Endothelial cell of umbilical vein (primary cell): Measurements from ENCODE around the gene EXOC6B. TPM values are rescaled to one million over a fixed set of nuclear protein-coding genes. Genes with fewer than 3 reads are reported as not detected.

ENCODE experiments used
- BruUV-seq: library from RNA; stranded (reverse); fragments of 400-500 nt; replicated peaks from 2 replicates; lab custom pipeline; 2021; lab: Mats Ljungman, UMichigan
- CTCF ChIA-PET: fragments of 300-600, 350-600 bp; sonication (Branson Sonifier 250); formaldehyde crosslinking; loops from one replicate; lab custom pipeline; 2021; ENCODE audit warnings: antibody characterized with exemption, inconsistent platforms; lab: Charles Lee
- POLR2A ChIA-PET: fragments of 300-600, 350-600 bp; sonication (Branson Sonifier 250); formaldehyde crosslinking; loops from one replicate; lab custom pipeline; 2021; ENCODE audit warnings: antibody characterized with exemption, inconsistent platforms; lab: Charles Lee
- DNase-seq: peaks from one replicate; pipeline ENCODE4 v3.0.0-alpha.2; 2011; ENCODE audit warnings: low read depth, low spot score
- FAIRE-seq: peaks from 2 replicates; lab custom pipeline; 2011; peaks lifted over from hg19 to GRCh38; lab: Jason Lieb, UNC
- H2AFZ ChIP-seq: 2 replicates; pipeline ENCODE4 v1.6.0; 2012; ENCODE audit warnings: low read depth, low read length, control low read depth, inconsistent platforms
- H3K27ac ChIP-seq: 2 replicates; pipeline ENCODE4 v1.5.1; 2011; ENCODE audit warnings: low read depth, mild to moderate bottlenecking, control low read depth, low read length, moderate library complexity; ENCODE audit not compliant: insufficient read depth
- H3K27me3 ChIP-seq, 2 experiments: 2 replicates each; pipeline versions ENCODE4 v1.6.0 to v1.6.1; 2011; ENCODE audit warnings: low read length in 2 of 2, mixed read lengths in 1 of 2; ENCODE audit not compliant: control insufficient read depth in 2 of 2, insufficient read depth in 2 of 2
- H3K36me3 ChIP-seq, 2 experiments: 2 replicates in 1 of 2; 3 replicates in 1 of 2; pipeline ENCODE4 v1.5.1; 2011; ENCODE audit warnings: low read length in 2 of 2, mild to moderate bottlenecking in 1 of 2, moderate library complexity in 1 of 2; ENCODE audit not compliant: control insufficient read depth in 2 of 2, insufficient read depth in 2 of 2; ENCODE audit errors: extremely low read depth in 1 of 2
- H3K4me1 ChIP-seq: 3 replicates; pipeline ENCODE4 v1.5.1; 2011; ENCODE audit warnings: mild to moderate bottlenecking, low read length; ENCODE audit not compliant: control insufficient read depth, insufficient read depth; ENCODE audit errors: extremely low read depth
- H3K4me2 ChIP-seq: 2 replicates; pipeline ENCODE4 v1.6.1; 2011; ENCODE audit warnings: low read length, control low read depth, mixed read lengths; ENCODE audit not compliant: insufficient read depth
- H3K4me3 ChIP-seq, 3 experiments: fragments of 200-600 bp in 1 of 3; sonication (generic), shearing (Covaris generic) in 1 of 3; replicated peaks in 1 of 3; 2 replicates each; pipeline ENCODE4 v1.5.1; 2011 to 2016; ENCODE audit warnings: control low read depth in 3 of 3, low read length in 3 of 3, mild to moderate bottlenecking in 2 of 3, inconsistent platforms in 1 of 3, low read depth in 1 of 3, moderate library complexity in 1 of 3; ENCODE audit not compliant: insufficient read depth in 1 of 3
- H3K79me2 ChIP-seq: 2 replicates; pipeline ENCODE4 v1.6.0; 2012; ENCODE audit warnings: low read length, inconsistent platforms; ENCODE audit not compliant: control insufficient read depth, insufficient read depth
- H3K9ac ChIP-seq: replicated peaks from 2 replicates; pipeline ENCODE3; 2011; ENCODE audit warnings: low read length, control low read depth; ENCODE audit not compliant: insufficient read depth; ENCODE audit errors: extremely low read depth
- H3K9me1 ChIP-seq: replicated peaks from 3 replicates; pipeline ENCODE4 v1.6.0; 2011; ENCODE audit warnings: mild to moderate bottlenecking, low read length; ENCODE audit not compliant: control insufficient read depth, insufficient read depth; ENCODE audit errors: extremely low read depth
- H3K9me3 ChIP-seq: replicated peaks from 2 replicates; pipeline ENCODE4 v1.5.1; 2012; ENCODE audit warnings: low read length, inconsistent platforms; ENCODE audit not compliant: control insufficient read depth, insufficient read depth
- H4K20me1 ChIP-seq: replicated peaks from 2 replicates; pipeline ENCODE3; 2011; ENCODE audit warnings: mild to moderate bottlenecking, low read length; ENCODE audit not compliant: control insufficient read depth, insufficient read depth; ENCODE audit errors: extremely low read depth
- CTCF ChIP-seq, 2 donors: IDR thresholded peaks; 1 replicate in 1 of 2; 2 replicates in 1 of 2; pipeline ENCODE4 v1.5.1; 2011; ENCODE audit warnings: low read length in 2 of 2, mild to moderate bottlenecking in 2 of 2, moderate library complexity in 2 of 2, control low read depth in 1 of 2, inconsistent platforms in 1 of 2, low read depth in 1 of 2; ENCODE audit not compliant: insufficient read depth in 1 of 2; ENCODE audit errors: extremely low read depth in 1 of 2
- EZH2 ChIP-seq: IDR thresholded peaks from 2 replicates; pipeline ENCODE4 v1.6.1; 2012; ENCODE audit warnings: borderline replicate concordance, low read depth, mild to moderate bottlenecking, moderate library complexity, low read length, inconsistent platforms; ENCODE audit not compliant: severe bottlenecking
- FOS ChIP-seq: IDR thresholded peaks from 2 replicates; pipeline ENCODE4 v1.6.1; 2011; ENCODE audit warnings: mild to moderate bottlenecking, low read length, moderate library complexity, borderline replicate concordance; ENCODE audit not compliant: insufficient read depth
- GATA2 ChIP-seq: IDR thresholded peaks from 2 replicates; pipeline ENCODE4 v1.7.0; 2011; ENCODE audit warnings: low read depth, mild to moderate bottlenecking, moderate library complexity, mixed read lengths, low read length; ENCODE audit not compliant: insufficient read length, insufficient read depth
- JUN ChIP-seq: IDR thresholded peaks from 2 replicates; pipeline ENCODE4 v1.6.1; 2011; ENCODE audit warnings: borderline replicate concordance, low read depth; ENCODE audit not compliant: insufficient read length, insufficient read depth
- MAX ChIP-seq: IDR thresholded peaks from 2 replicates; pipeline ENCODE4 v1.6.1; 2011; ENCODE audit not compliant: insufficient read depth, insufficient read length
- MYC ChIP-seq: IDR thresholded peaks from one replicate; pipeline ENCODE4 v1.6.1; 2011; ENCODE audit warnings: mild to moderate bottlenecking, low read depth, low read length
- POLR2A ChIP-seq: IDR thresholded peaks from 2 replicates; pipeline ENCODE4 v1.6.1; 2012; ENCODE audit warnings: low read depth, mild to moderate bottlenecking, control low read depth, low read length
- POLR2AphosphoS5 ChIP-seq: IDR thresholded peaks from 2 replicates; pipeline ENCODE4 v1.6.1; 2012; ENCODE audit warnings: low read depth, mild to moderate bottlenecking, control low read depth, low read length, moderate library complexity; ENCODE audit not compliant: insufficient read depth
- dilution Hi-C: fragments of 300-500 bp; cut with MboI; formaldehyde crosslinking; loops from one replicate; pipeline ENCODE4 v1.15.0; 2019; ENCODE audit warnings: low sequenced_read_pairs; ENCODE audit not compliant: extremely low pct_ligation_motif_present
- intact Hi-C: fragments of 100-400 bp; cut with micrococcal nuclease; formaldehyde crosslinking; loops from one replicate; pipeline ENCODE4 v1.10.0; 2022
- polyA plus RNA-seq, 4 experiments: library from polyadenylated mRNA; depleted of rRNA in 3 of 4; stranded (reverse) in 3 of 4; unstranded in 1 of 4; fragments of >200 nt; gene quantifications; 2 replicates each; pipeline versions ENCODE4 v1.2.1 to v1.2.3, GENCODE V29; 2011 to 2012; ENCODE audit warnings: missing spikeins in 1 of 4
- total RNA-seq: library from RNA; stranded (reverse); gene quantifications from 2 replicates; pipeline ENCODE4 v1.2.3, GENCODE V29; 2021

EXOC6B gene
- total and polyA plus RNA-seq, 2 donors (not counting 3 experiments of a cell fraction or from before 2014, with no cell fraction given), result 10.8 to 34.8 TPM

GRCh38 chr2:72129681-72130340, 696.0 kb downstream of the EXOC6B start:
- Histone ChIP-seq H3K4me2 (no peak overlapping the region), H4K20me1 (no peaks in the 10 kb centered on the region), H3K4me1 (no peaks in the 10 kb centered on the region), H3K9me1 (no peaks in the 10 kb centered on the region), H2AFZ (no peak overlapping the region), H3K27ac (no peak overlapping the region), H3K4me3 (no peak overlapping the region), H3K79me2 (no peaks in the 10 kb centered on the region), H3K9ac (no peak overlapping the region), H3K27me3 (peaks cover 0 to 3% of the 10 kb centered on the region in 2 experiments), H3K9me3 (no peaks in the 10 kb centered on the region), H3K36me3 (no peaks in the 10 kb centered on the region)
- no peak for FAIRE-seq
- DNase-seq, result no peak
- ChIA-PET CTCF (interaction anchor here (0.8 to 1.6 kb wide), 4 partner anchors 7 to 206 kb away, joined by 4 to 6 read pairs (median 4); no protein-coding TSS in a partner anchor), POLR2A (no interaction called here)
- dilution Hi-C loops (no loop called here), intact Hi-C loops (no loop called here)
- BruUV-seq, result no TSS peak
- TF ChIP-seq POLR2A (no peak), MAX (no peak), FOS (no peak), CTCF (IDR thresholded peaks at IDR 0.05; ENCODE audit: extremely low read depth in 1 of 2, insufficient read depth in 1 of 2, low read depth in 1 of 2, low read length in 2 of 2) (no peak), EZH2 (no peak), JUN (no peak), GATA2 (no peak), POLR2AphosphoS5 (no peak), MYC (no peak)
